ENCODE results near the gene CPSF4L. TPM values are rescaled to one million over a fixed set of nuclear protein-coding genes. Genes with fewer than 3 reads are reported as not detected.
A peak's percentile ranks its signal among the peaks of the same experiment; 100 is the strongest.

CPSF4L gene
- polyA plus RNA-seq, 1 donor from 2014 or later: not detected

DNA sequence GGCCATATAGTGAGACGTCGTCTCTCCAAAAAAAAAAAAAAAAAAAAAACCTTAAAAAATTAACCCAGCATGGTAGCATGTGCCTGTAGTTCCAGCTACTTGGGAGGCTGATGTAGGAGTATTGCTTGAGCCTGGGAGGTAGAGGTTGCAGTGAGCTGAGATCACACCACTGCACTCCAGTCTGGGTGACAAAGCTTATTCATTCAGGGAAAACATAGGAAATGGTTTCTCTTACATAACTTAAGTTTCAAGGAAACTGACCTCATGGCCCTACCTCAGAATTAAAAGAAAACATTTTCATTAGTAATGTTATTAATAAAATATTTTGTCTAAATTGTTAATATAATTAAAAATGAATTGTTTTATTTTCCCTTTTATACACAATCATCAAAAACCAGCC, 37.4 kb downstream of the CPSF4L start:
- Mint-ChIP-seq H3K27ac (no peak overlapping the region), H3K4me1 (peaks cover 20 to 30% (median 28%) of the 10 kb centered on the region in 3 donors), H3K4me3 (no peak overlapping the region)

DNA sequence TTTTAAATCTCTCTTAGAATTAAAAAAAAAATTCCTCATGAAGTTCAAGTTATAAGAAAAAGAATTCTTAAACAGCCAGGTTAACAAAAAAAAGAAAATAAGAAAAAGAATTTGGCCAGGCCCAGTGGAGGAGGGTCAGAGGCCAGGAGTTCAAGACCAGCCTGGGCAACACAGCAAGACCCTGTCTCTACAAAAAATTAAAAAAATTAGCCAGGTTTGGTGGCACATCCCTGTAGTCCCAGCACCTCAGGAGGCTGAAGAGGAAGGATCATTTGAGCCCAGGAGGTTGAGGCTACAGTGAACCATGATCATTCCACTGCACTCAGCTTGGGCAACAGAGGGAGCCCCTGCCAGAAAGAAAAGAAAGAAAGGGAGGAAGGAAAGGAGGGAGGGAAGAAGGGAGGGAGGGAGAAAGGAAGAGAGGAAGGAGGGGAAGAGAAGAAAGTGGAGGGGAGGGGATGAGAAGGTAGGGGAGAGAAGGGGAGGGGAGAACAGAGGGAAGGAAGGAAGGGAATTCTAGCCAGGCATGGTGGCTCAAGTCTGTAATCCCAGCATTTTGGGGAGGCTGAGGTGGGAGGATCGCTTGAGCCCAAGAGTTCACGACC, 38.0 kb downstream of the CPSF4L start:
- Mint-ChIP-seq H3K27me3 (no peaks in the 10 kb centered on the region), H3K4me3 (no peak overlapping the region), H3K36me3 (no peaks in the 10 kb centered on the region), H3K27ac (peak overlapping the region in 1 of 3 donors; percentile 39), H3K4me1 (peaks cover 15 to 26% (median 23%) of the 10 kb centered on the region in 3 donors), H3K9me3 (no peaks in the 10 kb centered on the region)

More for the DNA sequence above, 37.4 kb downstream of the CPSF4L start:
- no peaks in the 10 kb centered on the region for H3K27me3 Mint-ChIP-seq
- no peaks in the 10 kb centered on the region for H3K9me3 Mint-ChIP-seq
- no peaks in the 10 kb centered on the region for H3K36me3 Mint-ChIP-seq

DNA sequence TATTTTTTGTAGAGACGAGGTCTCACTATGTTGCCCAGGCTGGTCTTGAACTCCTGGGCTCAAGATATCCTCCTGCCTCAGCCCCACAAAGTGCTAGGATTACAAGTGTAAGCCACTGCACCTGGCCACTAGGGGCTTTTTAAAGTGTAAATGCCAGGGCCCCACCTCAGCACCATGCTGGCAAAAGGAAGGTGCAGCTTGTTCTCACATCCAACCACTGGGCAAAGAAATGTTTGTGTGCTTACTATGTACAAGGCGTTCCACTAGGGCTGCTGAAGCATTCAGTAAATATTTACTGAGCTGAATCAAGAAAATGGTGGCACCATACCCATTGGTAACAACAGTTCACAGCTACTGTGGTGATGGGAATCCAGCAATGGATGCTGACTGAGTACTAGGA, 46.2 kb downstream of the CPSF4L start:
- H3K4me3 Mint-ChIP-seq: no peak overlapping the region
- no peaks in the 10 kb centered on the region for H3K27me3 Mint-ChIP-seq
- peaks cover 2% of the 10 kb centered on the region for H3K36me3 Mint-ChIP-seq
- H3K4me1 Mint-ChIP-seq: peaks cover 0 to 8% (median 6%) of the 10 kb centered on the region in 3 donors
- no peaks in the 10 kb centered on the region for H3K9me3 Mint-ChIP-seq
- H3K27ac Mint-ChIP-seq: peak overlapping the region in 1 of 3 donors; percentile 59

DNA sequence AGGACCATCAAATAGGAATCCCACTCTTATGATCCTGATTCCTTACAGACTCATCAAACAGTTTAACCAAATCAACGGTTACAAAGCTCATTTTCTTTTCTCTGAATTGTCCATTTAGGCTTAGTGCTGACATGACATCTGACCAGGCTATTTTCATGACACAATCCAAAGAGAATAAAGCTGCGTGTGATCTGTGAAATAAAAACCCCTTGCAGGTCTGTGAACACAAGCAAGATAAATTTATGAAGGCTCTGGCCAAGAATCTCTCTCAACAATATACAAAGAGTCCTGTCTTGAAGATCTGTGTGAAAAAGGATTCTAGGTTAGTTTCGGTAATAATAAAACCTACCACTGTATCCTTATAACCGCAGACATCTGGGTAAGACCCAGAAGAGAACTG, 46.8 kb downstream of the CPSF4L start:
- H3K9me3 Mint-ChIP-seq: no peaks in the 10 kb centered on the region
- H3K27ac Mint-ChIP-seq: no peak overlapping the region
- H3K4me1 Mint-ChIP-seq: peaks cover 0 to 8% (median 6%) of the 10 kb centered on the region in 3 donors
- H3K4me3 Mint-ChIP-seq: no peak overlapping the region
- H3K27me3 Mint-ChIP-seq: no peaks in the 10 kb centered on the region
- peaks cover 2% of the 10 kb centered on the region for H3K36me3 Mint-ChIP-seq

DNA sequence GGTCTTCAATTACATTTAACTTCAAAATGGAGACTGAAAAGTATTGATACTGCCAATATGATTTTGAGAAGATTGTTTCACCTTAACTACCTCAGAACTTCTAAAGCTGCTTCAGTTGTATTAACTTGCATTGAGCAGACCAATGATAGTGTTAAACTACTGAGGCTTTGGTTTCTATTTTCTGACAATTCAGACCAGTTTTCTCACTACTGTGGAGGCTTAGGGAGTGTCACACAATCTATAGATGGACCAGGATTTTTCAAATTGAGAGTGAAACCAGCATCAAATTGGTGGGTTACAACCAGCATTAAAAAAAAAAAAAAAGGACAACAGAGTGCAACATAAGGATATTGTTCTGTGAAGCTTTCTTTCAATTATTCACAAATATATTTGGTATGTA, 47.7 kb downstream of the CPSF4L start:
- no peak overlapping the region for H3K4me3 Mint-ChIP-seq
- H3K27ac Mint-ChIP-seq: peak overlapping the region in 1 of 3 donors; percentile 67
- peaks cover 2% of the 10 kb centered on the region for H3K36me3 Mint-ChIP-seq
- peaks cover 0 to 7% (median 6%) of the 10 kb centered on the region in 3 donors for H3K4me1 Mint-ChIP-seq
- no peaks in the 10 kb centered on the region for H3K27me3 Mint-ChIP-seq
- no peaks in the 10 kb centered on the region for H3K9me3 Mint-ChIP-seq

DNA sequence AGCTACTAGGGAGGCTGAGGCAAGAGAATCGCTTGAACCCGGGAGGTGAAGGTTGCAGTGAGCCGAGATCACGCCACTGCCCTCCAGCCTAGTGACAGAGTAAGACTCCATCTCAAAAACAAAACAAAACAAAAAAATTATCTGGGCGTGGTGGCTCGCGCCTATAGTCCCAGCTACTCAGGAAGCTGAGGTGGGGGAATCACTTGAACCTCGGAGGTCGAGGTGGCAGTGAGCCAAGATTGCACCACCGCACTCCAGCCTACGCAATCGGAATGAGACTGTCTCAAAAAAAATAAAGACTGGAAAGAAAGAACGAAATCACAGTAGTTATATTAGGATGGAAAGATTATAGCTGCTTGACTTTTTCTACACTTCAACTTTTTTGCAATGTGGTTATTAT, 49.9 kb downstream of the CPSF4L start:
- Mint-ChIP-seq H3K27ac (no peak overlapping the region), H3K9me3 (no peaks in the 10 kb centered on the region), H3K36me3 (peaks cover 2% of the 10 kb centered on the region), H3K27me3 (no peaks in the 10 kb centered on the region), H3K4me3 (no peak overlapping the region), H3K4me1 (peaks cover 0 to 6% (median 4%) of the 10 kb centered on the region in 3 donors)

DNA sequence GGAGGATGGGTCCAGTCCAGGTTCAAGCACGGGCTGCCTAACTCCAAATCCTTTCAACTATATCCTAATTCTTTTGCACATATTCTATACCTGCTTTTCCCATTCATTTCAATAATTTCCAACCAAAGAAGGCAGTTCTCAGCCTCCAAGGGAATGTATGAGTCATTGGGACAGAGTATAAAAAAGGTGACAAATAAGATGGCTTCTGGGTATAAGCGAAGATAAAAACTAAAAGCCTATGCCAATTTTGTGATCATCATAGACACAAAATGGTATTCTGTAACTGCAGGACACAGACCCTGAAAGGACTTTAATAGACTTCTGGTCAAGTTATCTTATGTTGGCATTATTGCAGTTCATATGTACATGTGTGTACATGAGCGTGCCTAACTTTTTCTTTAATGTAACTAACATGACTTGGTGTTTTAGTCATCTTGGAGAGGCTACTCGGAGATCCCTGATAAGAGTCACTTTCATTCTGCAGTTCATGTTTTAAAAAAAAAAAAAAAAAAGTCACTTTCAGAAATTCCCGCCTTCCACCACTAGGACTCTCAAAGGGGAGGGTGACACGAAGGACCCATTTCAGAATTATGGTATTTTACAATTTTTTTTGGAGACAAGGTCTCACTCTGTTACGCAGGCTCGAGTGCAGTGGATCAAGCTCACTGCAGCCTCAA, 51.5 kb downstream of the CPSF4L start:
- H3K27ac Mint-ChIP-seq: peak overlapping the region in 2 of 3 donors; percentile 1 to 71
- H3K4me1 Mint-ChIP-seq: peaks cover 0 to 2% (median 0%) of the 10 kb centered on the region in 3 donors
- H3K4me3 Mint-ChIP-seq: no peak overlapping the region
- no peaks in the 10 kb centered on the region for H3K9me3 Mint-ChIP-seq
- no peaks in the 10 kb centered on the region for H3K27me3 Mint-ChIP-seq
- H3K36me3 Mint-ChIP-seq: peaks cover 5% of the 10 kb centered on the region

DNA sequence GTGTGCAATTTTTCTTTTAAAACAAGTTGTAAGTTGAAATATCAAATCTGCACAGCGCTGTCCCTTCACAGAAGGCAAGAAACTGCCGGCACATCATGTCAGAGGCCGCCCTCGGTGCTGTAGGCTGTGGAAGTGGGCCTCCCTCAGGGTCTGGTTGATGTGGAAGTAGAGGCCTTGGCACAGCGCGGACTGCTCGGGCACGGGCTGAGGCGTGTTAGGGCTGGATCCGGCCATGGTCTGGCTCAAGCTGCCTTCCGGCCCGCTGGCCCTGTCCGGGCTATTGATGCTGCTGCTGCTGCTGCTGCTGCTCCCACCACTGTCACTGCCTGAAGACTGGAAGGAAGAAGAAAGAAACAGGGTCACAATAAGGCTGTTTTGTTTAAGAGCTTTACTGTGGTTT, 52.2 kb downstream of the CPSF4L start:
- H3K9me3 Mint-ChIP-seq: no peaks in the 10 kb centered on the region
- H3K27me3 Mint-ChIP-seq: no peaks in the 10 kb centered on the region
- peaks cover 5% of the 10 kb centered on the region for H3K36me3 Mint-ChIP-seq
- no peak overlapping the region for H3K4me3 Mint-ChIP-seq
- H3K4me1 Mint-ChIP-seq: peaks cover 0 to 2% (median 0%) of the 10 kb centered on the region in 3 donors
- H3K27ac Mint-ChIP-seq: peak overlapping the region in 1 of 3 donors; percentile 10

DNA sequence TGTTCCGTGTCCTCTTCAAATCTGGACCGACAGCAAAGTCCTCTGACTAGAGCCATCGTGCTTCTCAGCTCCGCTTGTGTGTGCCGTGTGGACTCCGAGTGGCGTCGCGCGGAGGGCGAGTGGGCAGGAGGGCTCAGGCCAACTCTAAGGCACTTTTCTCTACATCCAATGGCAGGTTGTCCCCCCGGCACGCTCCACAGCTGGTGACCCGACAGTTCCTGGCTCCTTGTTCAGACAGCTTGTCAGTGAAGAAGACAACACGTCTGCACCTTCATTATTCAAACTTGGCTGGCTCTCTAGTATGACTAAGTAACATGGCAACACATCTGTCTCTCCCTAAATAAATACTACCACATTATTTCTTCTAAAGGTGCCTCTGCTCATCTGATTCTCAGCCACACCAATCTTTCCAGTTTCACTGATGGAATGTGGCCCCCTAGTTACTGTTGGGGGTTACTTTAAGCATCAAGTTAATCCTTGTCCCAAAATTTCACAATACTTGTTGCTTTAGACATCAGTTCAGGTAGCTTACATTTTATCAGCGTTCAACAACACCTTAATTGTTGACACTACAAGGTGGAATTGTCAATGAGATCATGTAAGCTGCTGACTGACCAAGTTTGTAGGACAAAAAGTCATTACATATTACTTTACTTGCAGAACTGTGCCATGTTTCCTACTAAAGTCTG, 53.4 kb downstream of the CPSF4L start:
- Mint-ChIP-seq H3K4me1 (peaks cover 0 to 2% (median 0%) of the 10 kb centered on the region in 3 donors), H3K27ac (no peak overlapping the region), H3K9me3 (no peaks in the 10 kb centered on the region), H3K27me3 (no peaks in the 10 kb centered on the region), H3K36me3 (peaks cover 3% of the 10 kb centered on the region), H3K4me3 (no peak overlapping the region)

DNA sequence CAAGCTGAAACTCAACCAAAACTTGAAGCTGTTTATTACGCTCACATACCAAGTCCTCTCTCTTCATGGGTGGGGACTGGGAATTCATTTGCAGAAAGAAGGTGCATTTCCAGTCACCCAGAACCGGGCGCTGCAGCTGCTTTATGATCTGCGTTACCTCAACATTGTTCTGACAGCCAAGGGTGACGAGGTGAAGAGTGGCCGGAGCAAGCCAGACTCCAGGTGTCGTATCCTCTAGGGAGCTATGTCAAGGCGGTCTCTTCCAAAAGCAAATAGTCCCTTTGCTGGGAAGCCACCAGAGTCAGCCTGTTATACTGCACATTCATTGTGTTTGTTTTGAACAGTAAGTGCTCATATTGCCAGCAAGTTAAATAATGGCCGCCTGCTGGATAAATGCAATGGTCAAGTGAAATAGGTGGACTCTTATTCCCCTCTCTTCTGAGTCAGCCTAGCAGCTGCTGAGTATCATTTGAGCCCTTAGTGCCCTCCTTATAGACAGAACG, 56.2 kb downstream of the CPSF4L start:
- peak overlapping the region in 1 of 3 donors; percentile 27 for H3K27ac Mint-ChIP-seq
- H3K4me1 Mint-ChIP-seq: peaks cover 0 to 2% (median 0%) of the 10 kb centered on the region in 3 donors
- H3K4me3 Mint-ChIP-seq: no peak overlapping the region
- no peaks in the 10 kb centered on the region for H3K9me3 Mint-ChIP-seq
- no peaks in the 10 kb centered on the region for H3K27me3 Mint-ChIP-seq
- H3K36me3 Mint-ChIP-seq: peaks cover 3% of the 10 kb centered on the region

DNA sequence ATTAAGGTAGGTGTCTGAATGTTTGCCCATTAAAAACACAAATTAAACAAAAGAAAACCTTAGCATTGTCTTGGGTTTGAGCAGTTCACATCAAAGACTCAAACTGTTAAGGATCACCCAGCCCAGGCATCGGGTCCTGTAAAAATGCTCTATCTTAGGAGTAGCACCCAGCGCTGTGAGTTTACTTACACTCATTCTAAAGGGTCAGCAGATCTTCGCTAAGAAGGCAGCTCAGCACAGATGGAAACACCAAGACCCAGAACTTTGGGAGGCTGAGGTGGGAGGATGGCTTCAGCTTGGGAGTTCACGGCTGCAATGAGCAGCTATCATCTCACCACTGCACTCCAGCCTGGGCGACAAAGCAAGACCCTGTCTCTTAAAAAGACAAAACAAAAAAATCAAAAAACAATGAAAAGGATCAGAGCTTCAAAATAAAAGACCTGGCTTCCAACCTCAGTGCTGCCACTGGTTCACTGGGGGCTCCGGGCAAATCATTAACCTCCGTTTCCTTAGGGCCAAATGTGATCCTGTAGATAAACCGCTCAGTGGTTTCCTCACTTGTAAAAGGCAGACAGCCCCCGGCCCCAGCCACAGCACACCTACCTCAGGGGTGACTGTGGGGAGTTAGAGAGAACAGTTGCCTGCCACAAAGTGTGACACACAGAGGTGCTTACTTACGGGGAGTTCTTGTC, 57.7 kb downstream of the CPSF4L start:
- Mint-ChIP-seq H3K36me3 (peaks cover 3% of the 10 kb centered on the region), H3K4me3 (no peak overlapping the region), H3K4me1 (peaks cover 0 to 2% (median 0%) of the 10 kb centered on the region in 3 donors), H3K27me3 (no peaks in the 10 kb centered on the region), H3K9me3 (no peaks in the 10 kb centered on the region), H3K27ac (peak overlapping the region in 2 of 3 donors; percentile 51 to 78)

DNA sequence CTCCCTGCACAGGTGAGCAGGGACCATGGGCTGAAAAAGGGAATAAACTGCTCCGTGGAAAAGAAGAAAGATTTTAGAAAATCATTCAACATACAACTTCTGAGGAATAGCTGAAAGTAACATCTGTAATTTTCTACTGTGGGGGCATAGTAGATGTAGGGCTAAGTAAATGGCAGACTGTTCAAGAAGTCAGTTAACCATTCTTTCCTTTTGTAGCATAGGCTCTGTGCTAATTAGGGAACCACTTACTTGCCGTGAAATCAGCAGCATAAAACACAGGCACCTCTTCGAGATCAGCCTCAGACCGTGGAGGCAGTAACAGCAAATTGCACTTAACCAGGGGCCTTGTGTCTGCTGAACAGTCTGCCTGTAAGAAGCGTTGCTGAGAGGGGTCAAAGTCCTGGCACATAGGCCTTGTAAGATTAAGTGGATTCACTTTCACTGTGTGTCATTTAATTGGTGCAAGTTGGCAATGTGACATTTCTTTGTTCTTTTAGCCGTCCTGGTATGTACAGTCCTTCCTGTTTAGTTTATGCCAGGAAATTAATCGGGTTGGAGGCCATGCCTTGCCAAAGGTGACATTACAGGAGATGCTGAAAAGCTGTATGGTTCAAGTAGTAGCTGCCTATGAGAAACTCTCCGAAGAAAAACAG, 58.4 kb downstream of the CPSF4L start:
- no peak overlapping the region for H3K4me3 Mint-ChIP-seq
- H3K4me1 Mint-ChIP-seq: peaks cover 0 to 2% (median 0%) of the 10 kb centered on the region in 3 donors
- H3K27me3 Mint-ChIP-seq: no peaks in the 10 kb centered on the region
- H3K27ac Mint-ChIP-seq: peak overlapping the region in 1 of 3 donors; percentile 21
- no peaks in the 10 kb centered on the region for H3K9me3 Mint-ChIP-seq
- peaks cover 3% of the 10 kb centered on the region for H3K36me3 Mint-ChIP-seq

DNA sequence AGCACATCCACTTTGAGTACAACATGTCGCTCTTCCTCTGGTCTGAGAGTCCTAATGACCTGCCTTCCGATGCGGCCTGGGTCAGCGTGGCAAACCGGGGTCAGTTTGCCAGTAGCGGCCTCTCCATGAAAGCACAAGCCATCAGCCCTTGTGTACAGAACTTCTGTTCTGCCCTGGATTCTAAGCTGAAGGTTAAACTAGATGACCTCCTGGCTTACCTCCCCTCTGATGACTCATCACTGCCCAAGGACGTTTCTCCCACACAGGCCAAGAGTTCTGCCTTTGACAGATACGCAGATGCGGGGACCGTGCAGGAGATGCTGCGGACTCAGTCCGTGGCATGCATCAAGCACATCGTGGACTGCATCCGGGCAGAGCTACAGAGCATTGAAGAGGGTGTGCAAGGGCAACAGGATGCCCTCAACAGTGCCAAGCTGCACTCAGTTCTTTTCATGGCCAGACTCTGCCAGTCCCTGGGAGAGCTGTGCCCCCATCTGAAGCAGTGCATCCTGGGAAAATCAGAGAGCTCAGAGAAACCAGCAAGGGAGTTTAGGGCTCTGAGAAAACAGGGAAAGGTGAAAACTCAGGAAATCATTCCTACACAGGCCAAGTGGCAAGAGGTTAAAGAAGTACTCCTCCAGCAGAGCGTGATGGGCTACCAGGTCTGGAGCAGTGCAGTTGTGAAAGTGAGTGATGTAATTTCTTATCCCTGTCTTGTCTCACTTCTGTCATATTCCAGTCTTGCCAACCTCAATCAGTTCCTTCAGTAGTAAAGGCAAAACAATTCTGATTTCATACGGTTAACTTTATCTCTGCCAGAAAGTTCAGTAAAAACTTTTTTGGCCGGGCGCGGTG, 60.2 kb downstream of the CPSF4L start:
- no peaks in the 10 kb centered on the region for H3K27me3 Mint-ChIP-seq
- H3K4me1 Mint-ChIP-seq: peaks cover 3 to 5% (median 4%) of the 10 kb centered on the region in 3 donors
- no peak overlapping the region for H3K27ac Mint-ChIP-seq
- H3K4me3 Mint-ChIP-seq: no peak overlapping the region
- no peaks in the 10 kb centered on the region for H3K9me3 Mint-ChIP-seq
- H3K36me3 Mint-ChIP-seq: peaks cover 4% of the 10 kb centered on the region

DNA sequence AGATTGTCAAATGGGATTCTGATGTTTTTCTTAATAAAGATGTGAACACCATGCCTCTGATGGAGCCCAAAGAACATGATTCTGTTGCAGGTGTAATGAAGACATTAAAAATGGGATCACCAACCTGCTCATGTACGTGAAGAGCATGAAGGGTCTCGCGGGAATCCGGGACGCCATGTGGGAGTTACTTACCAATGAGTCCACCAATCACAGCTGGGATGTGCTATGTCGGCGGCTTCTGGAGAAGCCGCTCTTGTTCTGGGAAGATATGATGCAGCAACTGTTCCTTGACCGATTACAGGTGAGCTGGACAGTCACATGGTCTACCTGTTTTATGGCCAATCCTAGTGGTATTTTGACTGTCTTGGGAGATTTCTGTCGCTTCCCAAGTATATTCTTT, 61.2 kb downstream of the CPSF4L start:
- Mint-ChIP-seq H3K4me3 (no peak overlapping the region), H3K9me3 (no peaks in the 10 kb centered on the region), H3K36me3 (peaks cover 3% of the 10 kb centered on the region), H3K4me1 (peaks cover 3 to 6% (median 6%) of the 10 kb centered on the region in 3 donors), H3K27me3 (no peaks in the 10 kb centered on the region), H3K27ac (peak overlapping the region in 1 of 3 donors; percentile 35)

Measured in IgD-negative memory B cell (primary cell).